GM10248 (cell line): Measurements from ENCODE around the gene NPTX2.

ENCODE experiments used
- CTCF ChIA-PET: fragments of 300-600 bp; sonication (Branson Sonifier 250); formaldehyde crosslinking; extraction: SDS; loops from one replicate; lab custom pipeline; 2021; ENCODE audit warnings: antibody characterized with exemption; lab: Yijun Ruan, JAX
- POLR2A ChIA-PET: fragments of 350-650 bp; sonication (Branson Sonifier 250); formaldehyde crosslinking; extraction: SDS; loops from one replicate; lab custom pipeline; 2020; ENCODE audit warnings: antibody characterized with exemption; lab: Yijun Ruan, JAX
- DNase-seq: peaks from one replicate; pipeline ENCODE4 v3.0.0; 2012; ENCODE audit errors: extremely low spot score
- TF ChIP-seq, protein P1 (sequence below): IDR thresholded peaks from 2 replicates; pipeline ENCODE4 v1.5.1; 2012; ENCODE audit warnings: mild to moderate bottlenecking, low read depth; ENCODE audit errors: extremely low read depth, missing control alignments, control extremely low read depth

Gene NPTX2

GRCh38 chr7:98617960-98618418 is 904 bp downstream of the NPTX2 start:
- peak; percentile 12 for DNase-seq
- CTCF ChIA-PET, result no interaction called here
- POLR2A ChIA-PET, result no interaction called here
- TF ChIP-seq, protein P1, sequence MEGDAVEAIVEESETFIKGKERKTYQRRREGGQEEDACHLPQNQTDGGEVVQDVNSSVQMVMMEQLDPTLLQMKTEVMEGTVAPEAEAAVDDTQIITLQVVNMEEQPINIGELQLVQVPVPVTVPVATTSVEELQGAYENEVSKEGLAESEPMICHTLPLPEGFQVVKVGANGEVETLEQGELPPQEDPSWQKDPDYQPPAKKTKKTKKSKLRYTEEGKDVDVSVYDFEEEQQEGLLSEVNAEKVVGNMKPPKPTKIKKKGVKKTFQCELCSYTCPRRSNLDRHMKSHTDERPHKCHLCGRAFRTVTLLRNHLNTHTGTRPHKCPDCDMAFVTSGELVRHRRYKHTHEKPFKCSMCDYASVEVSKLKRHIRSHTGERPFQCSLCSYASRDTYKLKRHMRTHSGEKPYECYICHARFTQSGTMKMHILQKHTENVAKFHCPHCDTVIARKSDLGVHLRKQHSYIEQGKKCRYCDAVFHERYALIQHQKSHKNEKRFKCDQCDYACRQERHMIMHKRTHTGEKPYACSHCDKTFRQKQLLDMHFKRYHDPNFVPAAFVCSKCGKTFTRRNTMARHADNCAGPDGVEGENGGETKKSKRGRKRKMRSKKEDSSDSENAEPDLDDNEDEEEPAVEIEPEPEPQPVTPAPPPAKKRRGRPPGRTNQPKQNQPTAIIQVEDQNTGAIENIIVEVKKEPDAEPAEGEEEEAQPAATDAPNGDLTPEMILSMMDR, result no peak

DNA sequence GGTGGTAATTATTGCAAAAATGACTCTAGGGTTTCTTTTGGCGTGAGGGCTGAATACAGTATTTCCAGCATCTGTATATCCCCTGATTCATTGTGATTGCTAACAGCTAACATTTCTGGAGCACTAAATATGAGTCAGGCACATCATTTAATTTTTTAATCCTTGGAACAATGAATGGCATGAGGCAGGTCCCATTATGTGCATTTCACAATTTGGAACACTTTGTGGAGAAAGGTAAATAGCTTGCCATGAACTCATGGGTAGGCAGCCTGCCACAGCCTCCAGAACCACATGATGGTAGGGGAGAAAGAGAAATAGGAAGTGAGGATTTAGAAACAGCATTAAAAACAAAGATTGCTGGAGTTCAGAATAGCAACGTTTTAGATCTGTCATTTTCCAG is 1.7 kb downstream of the NPTX2 start:
- no peak for DNase-seq
- CTCF ChIA-PET, result interaction anchor here (1.1 kb wide), 1 partner anchor 127 kb away, joined by 3 read pairs; no protein-coding TSS in a partner anchor
- TF ChIP-seq, protein P1, result no peak
- POLR2A ChIA-PET, result no interaction called here

DNA sequence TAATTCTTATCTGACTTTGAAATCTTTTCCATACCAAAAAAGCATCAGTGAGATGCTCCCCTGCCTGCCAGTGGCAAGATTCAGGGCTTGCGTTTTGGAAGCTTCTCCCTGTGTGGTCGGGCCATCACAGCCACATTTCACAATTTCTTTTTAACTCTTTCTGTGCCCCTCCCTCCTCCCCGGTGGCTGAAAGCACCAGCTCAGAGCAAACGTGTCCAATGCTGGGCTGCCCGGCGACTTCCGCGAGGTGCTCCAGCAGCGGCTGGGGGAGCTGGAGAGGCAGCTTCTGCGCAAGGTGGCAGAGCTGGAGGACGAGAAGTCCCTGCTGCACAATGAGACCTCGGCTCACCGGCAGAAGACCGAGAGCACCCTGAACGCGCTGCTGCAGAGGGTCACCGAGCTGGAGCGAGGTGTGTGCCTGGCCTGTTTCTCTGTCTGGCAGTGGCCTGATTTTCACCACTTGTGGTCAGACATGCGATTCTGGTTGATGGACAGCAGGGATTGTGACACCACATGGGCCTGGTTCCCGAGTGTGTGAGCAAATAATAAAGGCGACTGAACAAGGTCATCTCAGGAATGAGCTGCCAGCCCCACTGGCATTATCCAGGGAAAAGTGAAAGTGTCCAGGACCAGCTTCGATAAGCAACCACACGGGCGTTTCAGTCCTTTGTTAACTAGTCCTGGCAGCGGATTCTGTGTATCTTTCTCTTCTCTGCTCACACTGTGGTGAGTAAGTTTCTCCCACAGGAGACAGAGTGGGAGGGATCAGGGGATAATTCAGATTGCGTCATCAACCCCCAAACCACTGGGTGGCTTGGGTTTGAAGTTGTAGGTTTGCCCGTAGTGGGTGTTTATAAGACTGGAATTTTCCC is 2.6 kb downstream of the NPTX2 start:
- TF ChIP-seq, protein P1, result no peak
- ChIA-PET POLR2A (no interaction called here), CTCF (interaction anchor here (1.0 to 1.1 kb wide), 2 partner anchors 14 to 126 kb away, joined by 3 read pairs; no protein-coding TSS in a partner anchor)
- peak; percentile 15 for DNase-seq

GRCh38 chr7:98621573-98622482 is 4.7 kb downstream of the NPTX2 start:
- ChIA-PET CTCF (interaction anchor here (0.9 kb wide), 1 partner anchor 11 kb away, joined by 3 read pairs; no protein-coding TSS in a partner anchor), POLR2A (no interaction called here)
- TF ChIP-seq, protein P1, result no peak
- DNase-seq, result no peak

GRCh38 chr7:98622926-98623325 is 5.8 kb downstream of the NPTX2 start:
- TF ChIP-seq, protein P1, result no peak
- no peak for DNase-seq
- POLR2A ChIA-PET, result no interaction called here
- CTCF ChIA-PET, result no interaction called here

DNA sequence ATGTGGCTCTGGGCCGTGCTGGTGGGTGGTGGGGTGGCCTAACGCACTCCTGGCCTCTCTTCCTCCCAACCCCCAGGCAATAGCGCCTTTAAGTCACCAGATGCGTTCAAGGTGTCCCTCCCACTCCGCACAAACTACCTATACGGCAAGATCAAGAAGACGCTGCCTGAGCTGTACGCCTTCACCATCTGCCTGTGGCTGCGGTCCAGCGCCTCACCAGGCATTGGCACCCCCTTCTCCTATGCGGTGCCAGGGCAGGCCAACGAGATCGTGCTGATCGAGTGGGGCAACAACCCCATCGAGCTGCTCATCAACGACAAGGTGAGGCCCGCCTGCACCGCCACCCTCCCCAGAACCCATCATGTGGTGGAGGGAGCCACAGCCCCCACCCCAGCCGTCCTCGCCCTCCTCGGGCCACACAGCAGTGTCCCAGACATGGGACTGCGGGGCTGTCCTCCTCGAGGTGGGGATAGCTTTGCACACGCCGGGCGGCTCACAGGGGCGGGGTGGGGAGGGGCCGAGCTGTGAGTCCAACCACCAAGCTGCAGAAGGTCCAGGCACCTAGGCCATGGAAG is 7.8 kb downstream of the NPTX2 start:
- ChIA-PET CTCF (no interaction called here), POLR2A (no interaction called here)
- TF ChIP-seq, protein P1, result no peak
- DNase-seq, result no peak
